Measurements from ENCODE around the gene RBP5. TPM values are rescaled to one million over a fixed set of nuclear protein-coding genes. Genes with fewer than 3 reads are reported as not detected.

RBP5 gene
- total and polyA plus RNA-seq, 4 donors, result 12.9 to 108 (median 63.6) TPM

DNA sequence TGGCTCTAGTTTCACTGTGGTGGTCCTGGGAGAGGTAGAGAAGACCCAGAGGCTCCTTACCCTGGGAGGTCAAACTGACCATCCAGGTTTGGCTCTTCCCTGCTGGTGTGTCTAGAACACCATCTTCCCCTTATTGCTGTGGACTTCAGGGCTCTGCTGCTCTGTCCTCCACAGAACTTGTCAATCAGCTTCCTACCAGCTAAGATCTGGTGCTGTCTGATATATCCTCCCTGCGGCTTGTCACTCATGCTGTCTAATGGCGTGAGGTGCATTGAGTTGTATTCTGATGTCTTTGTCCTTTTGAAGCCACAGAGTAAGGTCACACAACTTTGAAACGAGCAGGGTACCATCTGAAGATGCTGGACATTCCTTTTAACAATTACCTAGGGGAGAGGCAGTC lies 12.5 kb downstream of the RBP5 start (continued):
- TF ChIP-seq, protein P1, sequence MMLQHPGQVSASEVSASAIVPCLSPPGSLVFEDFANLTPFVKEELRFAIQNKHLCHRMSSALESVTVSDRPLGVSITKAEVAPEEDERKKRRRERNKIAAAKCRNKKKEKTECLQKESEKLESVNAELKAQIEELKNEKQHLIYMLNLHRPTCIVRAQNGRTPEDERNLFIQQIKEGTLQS (IDR thresholded peaks at IDR 0.05), result no peak

DNA sequence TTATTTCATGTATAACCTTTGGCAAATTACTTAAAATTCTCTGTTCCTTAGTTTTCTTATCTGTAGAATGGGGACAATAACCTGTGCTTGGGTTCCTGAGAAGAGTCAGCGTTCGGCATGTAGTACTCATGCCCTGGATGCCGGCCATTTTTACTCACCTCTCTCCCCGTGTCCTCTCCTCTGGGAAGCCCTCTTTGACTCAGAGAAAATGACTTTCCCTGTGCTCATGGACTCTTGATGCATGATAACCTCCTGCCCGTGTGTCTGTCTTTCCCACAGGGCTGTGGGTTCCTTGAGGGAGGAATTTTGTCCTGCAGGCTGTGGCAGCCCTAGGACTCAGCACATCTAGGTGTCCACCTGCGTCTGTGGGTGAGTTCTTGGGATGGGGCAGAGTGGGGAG lies 13.8 kb downstream of the RBP5 start:
- TF ChIP-seq TAF1 (conservative IDR thresholded peaks at IDR 0.05), result no peak
- TF ChIP-seq HNF4A (conservative IDR thresholded peaks at IDR 0.05), result no peak
- TF ChIP-seq HNF4G (IDR thresholded peaks at IDR 0.05), result no peak
- no peak for TF ChIP-seq YY1 (IDR thresholded peaks at IDR 0.05)
- no peak for TF ChIP-seq FOXA2 (IDR thresholded peaks at IDR 0.05)
- no peak for TF ChIP-seq NR2F2 (IDR thresholded peaks at IDR 0.05)
- TF ChIP-seq JUND (IDR thresholded peaks at IDR 0.05), result no peak
- TF ChIP-seq SP1 (IDR thresholded peaks at IDR 0.05), result no peak
- WGBS, result 89% methylated on average over 6 of the region's 6 CpGs
- Histone ChIP-seq H3K36me3 (ENCODE audit: control insufficient read depth in 4 of 4, insufficient read depth in 3 of 4, low read depth in 1 of 4, low read length in 3 of 4) (peaks cover 0 to 3% (median 1%) of the 10 kb centered on the region in 4 donors), H3K9me3 (ENCODE audit: control insufficient read depth in 4 of 4, low read length in 3 of 4) (no peaks in the 10 kb centered on the region), H3K4me1 (ENCODE audit: control insufficient read depth in 4 of 4, insufficient read depth in 4 of 4, low read length in 3 of 4) (peaks cover 1 to 55% (median 40%) of the 10 kb centered on the region in 4 donors), H3K4me3 (ENCODE audit: low read depth in 1 of 3, low read length in 3 of 3) (no peak overlapping the region), H3K9ac (ENCODE audit: low read depth in 1 of 2, low read length in 2 of 2) (no peak overlapping the region), H3K27me3 (ENCODE audit: control insufficient read depth in 4 of 4, insufficient read depth in 4 of 4, low read length in 3 of 4) (no peaks in the 10 kb centered on the region), H3K27ac (ENCODE audit: low read depth in 1 of 2, low read length in 2 of 2) (no peak overlapping the region)
- no peak for DNase-seq (ENCODE audit: low spot score)

DNA sequence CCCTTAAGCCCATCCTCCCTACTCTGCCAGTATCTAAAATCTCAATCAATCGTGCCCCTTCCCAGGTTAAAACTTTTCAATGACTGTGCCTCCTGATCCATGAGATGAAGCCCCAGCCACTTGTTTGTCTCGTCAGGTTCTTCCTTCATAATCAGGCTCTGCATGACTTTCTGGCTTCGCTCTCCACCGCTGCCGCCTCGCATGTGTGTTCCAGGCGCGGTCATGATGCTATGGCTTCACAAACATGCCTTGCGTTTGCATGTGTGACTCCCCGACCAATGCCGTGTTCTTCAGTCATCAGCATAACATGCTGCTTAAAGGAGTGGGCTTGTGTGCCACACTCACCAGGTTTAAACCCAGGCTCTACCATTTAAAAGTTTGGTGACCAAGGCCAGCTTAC lies 14.7 kb downstream of the RBP5 start:
- 88% methylated on average over 11 of the region's 11 CpGs for WGBS
- Histone ChIP-seq H3K27me3 (ENCODE audit: control insufficient read depth in 4 of 4, insufficient read depth in 4 of 4, low read length in 3 of 4) (no peaks in the 10 kb centered on the region), H3K27ac (ENCODE audit: low read depth in 1 of 2, low read length in 2 of 2) (no peak overlapping the region), H3K9ac (ENCODE audit: low read depth in 1 of 2, low read length in 2 of 2) (no peak overlapping the region), H3K9me3 (ENCODE audit: control insufficient read depth in 4 of 4, low read length in 3 of 4) (no peaks in the 10 kb centered on the region), H3K4me1 (ENCODE audit: control insufficient read depth in 4 of 4, insufficient read depth in 4 of 4, low read length in 3 of 4) (peaks cover 4 to 56% (median 44%) of the 10 kb centered on the region in 4 donors), H3K4me3 (ENCODE audit: low read depth in 1 of 3, low read length in 3 of 3) (no peak overlapping the region), H3K36me3 (ENCODE audit: control insufficient read depth in 4 of 4, insufficient read depth in 3 of 4, low read depth in 1 of 4, low read length in 3 of 4) (peaks cover 0 to 3% (median 1%) of the 10 kb centered on the region in 4 donors)
- TF ChIP-seq EGR1 (IDR thresholded peaks at IDR 0.05; ENCODE audit: low read depth in 2 of 2) (no peak), HNF4A (conservative IDR thresholded peaks at IDR 0.05) (no peak), HNF4G (IDR thresholded peaks at IDR 0.05) (no peak), FOXA1 (IDR thresholded peaks at IDR 0.05) (no peak), YY1 (IDR thresholded peaks at IDR 0.05) (no peak), RXRA (IDR thresholded peaks at IDR 0.05) (no peak), TAF1 (conservative IDR thresholded peaks at IDR 0.05) (no peak), FOXA2 (IDR thresholded peaks at IDR 0.05) (no peak)
- TF ChIP-seq, protein P2, sequence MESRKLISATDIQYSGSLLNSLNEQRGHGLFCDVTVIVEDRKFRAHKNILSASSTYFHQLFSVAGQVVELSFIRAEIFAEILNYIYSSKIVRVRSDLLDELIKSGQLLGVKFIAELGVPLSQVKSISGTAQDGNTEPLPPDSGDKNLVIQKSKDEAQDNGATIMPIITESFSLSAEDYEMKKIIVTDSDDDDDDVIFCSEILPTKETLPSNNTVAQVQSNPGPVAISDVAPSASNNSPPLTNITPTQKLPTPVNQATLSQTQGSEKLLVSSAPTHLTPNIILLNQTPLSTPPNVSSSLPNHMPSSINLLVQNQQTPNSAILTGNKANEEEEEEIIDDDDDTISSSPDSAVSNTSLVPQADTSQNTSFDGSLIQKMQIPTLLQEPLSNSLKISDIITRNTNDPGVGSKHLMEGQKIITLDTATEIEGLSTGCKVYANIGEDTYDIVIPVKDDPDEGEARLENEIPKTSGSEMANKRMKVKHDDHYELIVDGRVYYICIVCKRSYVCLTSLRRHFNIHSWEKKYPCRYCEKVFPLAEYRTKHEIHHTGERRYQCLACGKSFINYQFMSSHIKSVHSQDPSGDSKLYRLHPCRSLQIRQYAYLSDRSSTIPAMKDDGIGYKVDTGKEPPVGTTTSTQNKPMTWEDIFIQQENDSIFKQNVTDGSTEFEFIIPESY (IDR thresholded peaks at IDR 0.05), result no peak
- no peak for DNase-seq (ENCODE audit: low spot score)

DNA sequence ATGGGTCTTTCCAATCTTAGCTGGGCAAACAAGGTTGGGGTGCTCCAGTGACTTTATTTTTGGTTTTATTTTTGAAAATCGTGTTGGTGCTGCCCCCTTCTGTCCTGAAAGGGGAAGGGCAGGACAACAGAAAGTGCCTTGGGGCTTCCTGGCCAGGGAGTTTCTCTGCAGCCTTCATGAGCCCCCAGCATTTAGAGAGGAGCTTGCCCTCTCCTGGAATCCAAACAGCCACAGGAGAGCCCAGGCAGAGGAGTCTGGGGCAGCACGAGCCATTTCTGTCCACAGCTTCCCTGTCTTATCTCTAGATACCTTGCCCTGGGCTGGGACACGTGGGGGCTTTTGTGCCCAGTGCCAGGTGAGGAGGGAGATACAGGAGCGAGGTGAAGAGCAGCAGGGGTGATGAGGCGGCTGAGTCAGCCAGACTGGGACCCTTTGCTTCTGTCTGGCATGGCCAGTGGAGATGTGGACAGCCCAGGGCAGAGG lies 15.3 kb downstream of the RBP5 start:
- Histone ChIP-seq H3K27ac (ENCODE audit: low read depth in 1 of 2, low read length in 2 of 2) (peak overlapping the region in 1 of 2 donors; percentile 14), H3K9me3 (ENCODE audit: control insufficient read depth in 4 of 4, low read length in 3 of 4) (no peaks in the 10 kb centered on the region), H3K4me3 (ENCODE audit: low read depth in 1 of 3, low read length in 3 of 3) (no peak overlapping the region), H3K9ac (ENCODE audit: low read depth in 1 of 2, low read length in 2 of 2) (no peak overlapping the region), H3K27me3 (ENCODE audit: control insufficient read depth in 4 of 4, insufficient read depth in 4 of 4, low read length in 3 of 4) (no peaks in the 10 kb centered on the region), H3K36me3 (ENCODE audit: control insufficient read depth in 4 of 4, insufficient read depth in 3 of 4, low read depth in 1 of 4, low read length in 3 of 4) (peaks cover 0 to 3% (median 1%) of the 10 kb centered on the region in 4 donors), H3K4me1 (ENCODE audit: control insufficient read depth in 4 of 4, insufficient read depth in 4 of 4, low read length in 3 of 4) (peaks cover 4 to 51% (median 40%) of the 10 kb centered on the region in 4 donors)
- 36% methylated on average over 5 of the region's 5 CpGs for WGBS
- no peak for DNase-seq (ENCODE audit: low spot score)
- TF ChIP-seq, protein P3, sequence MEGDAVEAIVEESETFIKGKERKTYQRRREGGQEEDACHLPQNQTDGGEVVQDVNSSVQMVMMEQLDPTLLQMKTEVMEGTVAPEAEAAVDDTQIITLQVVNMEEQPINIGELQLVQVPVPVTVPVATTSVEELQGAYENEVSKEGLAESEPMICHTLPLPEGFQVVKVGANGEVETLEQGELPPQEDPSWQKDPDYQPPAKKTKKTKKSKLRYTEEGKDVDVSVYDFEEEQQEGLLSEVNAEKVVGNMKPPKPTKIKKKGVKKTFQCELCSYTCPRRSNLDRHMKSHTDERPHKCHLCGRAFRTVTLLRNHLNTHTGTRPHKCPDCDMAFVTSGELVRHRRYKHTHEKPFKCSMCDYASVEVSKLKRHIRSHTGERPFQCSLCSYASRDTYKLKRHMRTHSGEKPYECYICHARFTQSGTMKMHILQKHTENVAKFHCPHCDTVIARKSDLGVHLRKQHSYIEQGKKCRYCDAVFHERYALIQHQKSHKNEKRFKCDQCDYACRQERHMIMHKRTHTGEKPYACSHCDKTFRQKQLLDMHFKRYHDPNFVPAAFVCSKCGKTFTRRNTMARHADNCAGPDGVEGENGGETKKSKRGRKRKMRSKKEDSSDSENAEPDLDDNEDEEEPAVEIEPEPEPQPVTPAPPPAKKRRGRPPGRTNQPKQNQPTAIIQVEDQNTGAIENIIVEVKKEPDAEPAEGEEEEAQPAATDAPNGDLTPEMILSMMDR (IDR thresholded peaks at IDR 0.05; ENCODE audit: low read depth, low read length, missing input control), result peak; percentile 91
- TF ChIP-seq HNF4A (conservative IDR thresholded peaks at IDR 0.05) (peak in 1 of 2 donors; percentile 21), SP1 (IDR thresholded peaks at IDR 0.05) (no peak), JUND (IDR thresholded peaks at IDR 0.05) (no peak), RAD21 (IDR thresholded peaks at IDR 0.05) (peak; percentile 80 to 86)

Data from liver (tissue), 9 donors.